ENCODE measurements around the gene TMEM238L.

TMEM238L gene

DNA sequence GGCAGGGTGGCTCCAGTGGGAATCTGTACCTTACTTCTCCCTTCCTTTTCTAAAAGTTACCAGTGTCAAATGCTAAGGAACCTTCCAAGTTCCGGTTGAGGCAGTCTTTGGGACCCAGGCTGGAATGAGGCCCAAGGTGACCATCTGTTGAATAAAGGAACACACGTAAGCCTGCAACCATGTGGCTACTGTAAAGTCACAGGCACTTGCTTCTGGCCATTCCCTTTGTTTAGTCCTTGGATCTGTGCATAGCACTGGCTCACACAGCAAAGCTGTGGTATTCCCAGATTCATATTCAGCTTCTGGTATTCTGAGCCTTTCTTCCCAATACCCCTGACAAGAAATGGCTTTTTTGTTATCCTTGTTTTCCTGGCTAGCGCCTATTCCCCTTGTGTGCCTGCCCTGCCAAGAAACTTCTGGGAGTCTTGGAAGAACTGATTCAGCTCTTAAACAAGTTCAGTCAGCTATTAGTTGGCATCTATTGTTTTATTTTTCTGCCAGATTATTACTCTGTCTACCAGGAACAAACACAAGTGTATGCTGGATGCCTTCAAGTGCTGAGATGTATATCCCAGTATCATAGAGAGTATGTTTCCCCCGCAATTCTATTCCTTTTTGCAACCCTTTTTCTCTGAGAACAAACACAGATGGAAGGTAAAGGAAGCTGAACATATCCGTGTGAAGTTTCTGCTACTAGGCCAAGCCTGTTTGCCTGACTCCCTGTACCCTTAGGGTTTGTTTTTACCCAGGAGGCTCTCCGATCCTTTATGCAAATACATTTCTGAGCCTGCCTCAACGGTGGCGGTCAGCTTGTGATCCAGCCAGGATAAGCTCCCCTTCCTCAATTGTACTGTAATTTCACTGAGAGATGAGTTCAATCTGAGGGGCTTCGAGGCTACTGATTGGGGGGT, 13.2 kb downstream of the TMEM238L start:
- Histone ChIP-seq H3K4me3 (ENCODE audit: low read length in 2 of 2) (no peak overlapping the region), H3K9me3 (ENCODE audit: control insufficient read depth in 2 of 2, low read length in 2 of 2) (no peaks in the 10 kb centered on the region), H3K27ac (ENCODE audit: low read length) (no peak overlapping the region), H3K36me3 (ENCODE audit: control insufficient read depth in 2 of 2, insufficient read depth in 2 of 2, low read length in 2 of 2) (no peaks in the 10 kb centered on the region), H3K27me3 (ENCODE audit: control insufficient read depth in 1 of 2, insufficient read depth in 2 of 2, low read length in 2 of 2) (no peaks in the 10 kb centered on the region), H3K9ac (ENCODE audit: low read length in 2 of 2) (no peak overlapping the region), H3K4me1 (ENCODE audit: control insufficient read depth, insufficient read depth, low read length) (no peaks in the 10 kb centered on the region)

DNA sequence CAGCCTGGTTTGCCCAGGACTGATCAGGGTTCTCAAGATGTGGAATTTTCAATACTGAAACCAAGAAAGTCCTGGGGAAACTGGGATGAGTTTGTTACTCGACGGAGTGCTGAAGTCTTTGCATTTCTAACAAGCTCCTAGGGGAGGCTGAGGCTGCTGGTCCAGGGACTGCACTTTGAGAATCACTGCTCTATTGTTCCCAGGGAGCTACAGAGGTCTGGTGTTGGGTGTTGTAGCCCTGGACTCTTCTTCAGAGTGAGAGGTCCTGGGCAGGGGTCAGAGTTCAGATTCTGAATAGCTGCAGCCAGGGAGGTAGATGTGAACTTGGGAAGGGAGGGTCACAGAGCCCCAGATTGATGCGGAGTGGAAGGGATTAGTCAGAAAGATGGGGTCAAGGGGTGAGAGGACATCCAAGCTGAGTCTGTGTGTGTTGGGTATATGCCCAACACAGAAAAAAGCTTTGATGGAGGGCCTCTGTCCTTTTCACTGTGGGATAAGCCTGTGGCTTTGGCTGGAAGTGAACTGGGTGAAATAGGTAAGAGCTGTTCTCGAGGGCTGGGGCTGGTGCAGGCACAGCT, 14.1 kb downstream of the TMEM238L start:
- no peak overlapping the region for H3K4me3 ChIP-seq (ENCODE audit: low read length in 2 of 2)
- no peaks in the 10 kb centered on the region for H3K36me3 ChIP-seq (ENCODE audit: control insufficient read depth in 2 of 2, insufficient read depth in 2 of 2, low read length in 2 of 2)
- H3K27me3 ChIP-seq (ENCODE audit: control insufficient read depth in 1 of 2, insufficient read depth in 2 of 2, low read length in 2 of 2) = no peaks in the 10 kb centered on the region
- H3K27ac ChIP-seq (ENCODE audit: low read length) = no peak overlapping the region
- no peak overlapping the region for H3K9ac ChIP-seq (ENCODE audit: low read length in 2 of 2)
- H3K9me3 ChIP-seq (ENCODE audit: control insufficient read depth in 2 of 2, low read length in 2 of 2) = no peaks in the 10 kb centered on the region
- no peaks in the 10 kb centered on the region for H3K4me1 ChIP-seq (ENCODE audit: control insufficient read depth, insufficient read depth, low read length)

DNA sequence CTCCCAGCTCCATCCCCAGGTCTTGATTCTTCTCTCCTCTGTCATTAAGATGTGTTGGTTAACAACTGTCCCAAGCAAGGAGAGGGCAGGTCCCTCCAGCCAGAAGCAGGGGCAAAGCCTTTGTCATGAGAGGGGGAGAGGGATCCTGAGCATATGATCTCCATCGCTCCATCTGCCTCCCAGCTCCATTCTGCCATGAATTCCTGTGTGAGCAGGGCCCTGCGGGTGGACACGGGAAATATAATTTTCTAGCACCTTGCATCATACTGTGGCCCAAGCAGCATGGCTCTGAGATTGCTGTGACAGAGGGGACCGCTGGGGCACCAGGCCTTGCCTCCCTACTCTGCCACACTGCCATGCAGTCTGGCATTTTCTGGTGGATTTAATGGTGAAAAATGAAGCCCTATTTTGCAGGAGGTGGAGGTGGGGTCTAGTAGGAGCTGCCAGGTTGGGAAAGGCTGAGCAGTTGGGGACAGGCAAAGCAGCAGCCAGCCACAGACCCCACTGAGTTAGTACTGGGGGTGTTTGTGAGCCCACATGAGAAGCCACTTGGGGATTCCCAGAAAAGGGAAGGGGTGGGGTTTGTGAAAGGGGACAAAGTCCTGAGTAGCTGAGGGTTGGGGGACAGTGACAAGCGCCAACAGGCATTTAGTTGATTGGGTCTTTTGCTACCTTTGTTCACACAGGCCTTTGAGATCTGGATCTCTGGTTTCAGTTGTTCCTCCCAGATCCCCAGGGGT, 16.4 kb downstream of the TMEM238L start:
- Histone ChIP-seq H3K9me3 (ENCODE audit: control insufficient read depth in 2 of 2, low read length in 2 of 2) (no peaks in the 10 kb centered on the region), H3K27ac (ENCODE audit: low read length) (no peak overlapping the region), H3K4me3 (ENCODE audit: low read length in 2 of 2) (no peak overlapping the region), H3K4me1 (ENCODE audit: control insufficient read depth, insufficient read depth, low read length) (no peaks in the 10 kb centered on the region), H3K36me3 (ENCODE audit: control insufficient read depth in 2 of 2, insufficient read depth in 2 of 2, low read length in 2 of 2) (no peaks in the 10 kb centered on the region), H3K27me3 (ENCODE audit: control insufficient read depth in 1 of 2, insufficient read depth in 2 of 2, low read length in 2 of 2) (no peaks in the 10 kb centered on the region), H3K9ac (ENCODE audit: low read length in 2 of 2) (no peak overlapping the region)

DNA sequence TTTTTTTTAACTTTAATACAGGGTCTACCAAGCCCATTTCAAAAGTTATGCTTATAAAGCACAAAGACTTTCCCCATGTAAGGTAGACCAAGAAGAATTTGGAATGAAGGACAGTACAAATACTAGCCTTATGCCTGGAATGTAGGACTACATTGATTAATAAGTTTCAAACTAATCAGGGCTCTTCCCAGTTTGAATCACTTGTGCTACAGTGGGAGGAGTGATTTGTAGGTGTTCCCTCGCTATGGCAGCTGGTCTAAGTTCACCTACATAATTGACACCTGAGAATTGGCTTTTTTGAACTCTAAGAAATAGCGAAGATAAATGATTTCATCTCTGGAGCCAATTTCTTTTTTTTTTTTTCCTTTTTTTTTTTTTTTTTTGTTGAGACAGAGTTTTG, 18.6 kb downstream of the TMEM238L start:
- H3K9me3 ChIP-seq (ENCODE audit: control insufficient read depth in 2 of 2, low read length in 2 of 2) = no peaks in the 10 kb centered on the region
- H3K27me3 ChIP-seq (ENCODE audit: control insufficient read depth in 1 of 2, insufficient read depth in 2 of 2, low read length in 2 of 2) = no peaks in the 10 kb centered on the region
- H3K27ac ChIP-seq (ENCODE audit: low read length) = no peak overlapping the region
- H3K4me1 ChIP-seq (ENCODE audit: control insufficient read depth, insufficient read depth, low read length) = no peaks in the 10 kb centered on the region
- H3K36me3 ChIP-seq (ENCODE audit: control insufficient read depth in 2 of 2, insufficient read depth in 2 of 2, low read length in 2 of 2) = no peaks in the 10 kb centered on the region
- no peak overlapping the region for H3K9ac ChIP-seq (ENCODE audit: low read length in 2 of 2)
- H3K4me3 ChIP-seq (ENCODE audit: low read length in 2 of 2) = no peak overlapping the region

DNA sequence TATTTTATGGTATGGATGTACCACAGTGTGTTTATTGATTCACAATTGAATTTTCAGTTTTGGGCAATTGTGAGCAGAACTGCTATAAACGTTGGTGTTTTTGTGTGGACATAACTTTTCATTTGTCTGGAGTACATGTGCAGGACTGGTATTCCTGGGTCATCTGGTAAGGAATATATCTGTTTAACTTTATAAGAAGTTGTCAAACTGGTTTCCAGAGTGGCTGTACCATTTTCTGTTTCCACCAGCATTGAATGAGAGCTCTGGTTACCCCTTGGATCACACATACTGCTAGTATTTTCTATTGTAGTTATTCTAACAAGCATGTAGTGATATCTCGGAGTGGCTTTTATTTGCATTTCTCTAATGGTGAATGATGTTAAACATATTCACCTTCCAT, 24.3 kb downstream of the TMEM238L start:
- H3K4me3 ChIP-seq (ENCODE audit: low read length in 2 of 2) = no peak overlapping the region
- no peaks in the 10 kb centered on the region for H3K27me3 ChIP-seq (ENCODE audit: control insufficient read depth in 1 of 2, insufficient read depth in 2 of 2, low read length in 2 of 2)
- H3K9ac ChIP-seq (ENCODE audit: low read length in 2 of 2) = no peak overlapping the region
- H3K4me1 ChIP-seq (ENCODE audit: control insufficient read depth, insufficient read depth, low read length) = no peaks in the 10 kb centered on the region
- no peaks in the 10 kb centered on the region for H3K36me3 ChIP-seq (ENCODE audit: control insufficient read depth in 2 of 2, insufficient read depth in 2 of 2, low read length in 2 of 2)
- peaks cover 0 to 3% of the 10 kb centered on the region in 2 donors for H3K9me3 ChIP-seq (ENCODE audit: control insufficient read depth in 2 of 2, low read length in 2 of 2)
- H3K27ac ChIP-seq (ENCODE audit: low read length) = no peak overlapping the region

DNA sequence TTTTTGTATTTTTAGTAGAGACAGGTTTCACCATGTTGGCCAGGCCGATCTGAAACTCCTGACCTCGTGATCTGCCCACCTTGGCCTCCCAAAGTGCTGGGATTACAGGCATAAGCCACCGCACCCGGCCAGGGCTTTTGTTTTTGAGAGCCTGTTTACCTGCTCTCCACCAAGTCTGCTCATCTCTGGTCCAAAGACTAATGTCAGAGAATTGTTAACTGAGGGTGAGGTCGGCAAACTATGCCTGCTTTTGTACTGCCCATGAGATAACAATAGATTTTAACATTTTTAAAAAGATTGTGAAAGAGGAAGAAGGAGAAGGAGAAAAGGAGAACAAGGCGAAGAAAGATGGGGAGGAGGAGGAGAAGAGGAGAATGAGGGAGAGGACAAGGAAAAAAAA, 26.0 kb downstream of the TMEM238L start:
- Histone ChIP-seq H3K27me3 (ENCODE audit: control insufficient read depth in 1 of 2, insufficient read depth in 2 of 2, low read length in 2 of 2) (no peaks in the 10 kb centered on the region), H3K36me3 (ENCODE audit: control insufficient read depth in 2 of 2, insufficient read depth in 2 of 2, low read length in 2 of 2) (no peaks in the 10 kb centered on the region), H3K4me3 (ENCODE audit: low read length in 2 of 2) (no peak overlapping the region), H3K9me3 (ENCODE audit: control insufficient read depth in 2 of 2, low read length in 2 of 2) (peaks cover 0 to 3% of the 10 kb centered on the region in 2 donors), H3K27ac (ENCODE audit: low read length) (no peak overlapping the region), H3K4me1 (ENCODE audit: control insufficient read depth, insufficient read depth, low read length) (no peaks in the 10 kb centered on the region), H3K9ac (ENCODE audit: low read length in 2 of 2) (no peak overlapping the region)

DNA sequence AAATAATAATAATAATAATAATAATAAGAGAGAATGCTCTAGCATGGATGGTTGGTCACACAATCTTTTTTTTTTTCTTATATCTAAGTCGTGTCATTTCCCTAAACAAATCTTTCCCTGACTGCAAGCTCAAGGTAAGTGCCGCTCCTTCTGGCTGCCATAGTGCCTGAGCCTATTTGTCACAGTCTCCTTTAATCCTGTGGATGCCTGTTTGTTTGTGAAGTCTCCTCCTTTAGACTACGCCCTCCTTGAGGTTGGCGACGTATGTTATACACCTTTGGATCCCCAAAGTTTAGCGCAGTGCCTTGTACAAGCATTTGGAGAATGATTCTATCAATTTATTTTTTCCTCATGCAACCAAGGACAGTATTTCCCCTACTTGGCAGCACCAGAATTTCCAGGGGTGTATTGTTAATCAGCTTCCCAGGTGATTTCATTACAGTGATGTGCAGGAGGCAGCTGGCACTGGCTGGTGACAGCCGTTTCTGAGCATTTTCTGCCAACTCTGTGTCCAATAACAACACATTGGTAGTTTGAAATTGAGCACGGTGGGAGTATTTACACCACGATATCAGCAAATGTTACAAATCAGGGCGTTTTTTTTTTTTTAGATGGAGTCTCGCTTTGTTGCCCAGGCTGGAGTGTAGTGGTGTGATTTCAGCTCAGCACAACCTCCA, 26.6 kb downstream of the TMEM238L start:
- no peaks in the 10 kb centered on the region for H3K4me1 ChIP-seq (ENCODE audit: control insufficient read depth, insufficient read depth, low read length)
- no peak overlapping the region for H3K4me3 ChIP-seq (ENCODE audit: low read length in 2 of 2)
- no peaks in the 10 kb centered on the region for H3K27me3 ChIP-seq (ENCODE audit: control insufficient read depth in 1 of 2, insufficient read depth in 2 of 2, low read length in 2 of 2)
- H3K9ac ChIP-seq (ENCODE audit: low read length in 2 of 2) = no peak overlapping the region
- peaks cover 3% of the 10 kb centered on the region in 2 donors for H3K9me3 ChIP-seq (ENCODE audit: control insufficient read depth in 2 of 2, low read length in 2 of 2)
- H3K36me3 ChIP-seq (ENCODE audit: control insufficient read depth in 2 of 2, insufficient read depth in 2 of 2, low read length in 2 of 2) = no peaks in the 10 kb centered on the region
- H3K27ac ChIP-seq (ENCODE audit: low read length) = no peak overlapping the region

DNA sequence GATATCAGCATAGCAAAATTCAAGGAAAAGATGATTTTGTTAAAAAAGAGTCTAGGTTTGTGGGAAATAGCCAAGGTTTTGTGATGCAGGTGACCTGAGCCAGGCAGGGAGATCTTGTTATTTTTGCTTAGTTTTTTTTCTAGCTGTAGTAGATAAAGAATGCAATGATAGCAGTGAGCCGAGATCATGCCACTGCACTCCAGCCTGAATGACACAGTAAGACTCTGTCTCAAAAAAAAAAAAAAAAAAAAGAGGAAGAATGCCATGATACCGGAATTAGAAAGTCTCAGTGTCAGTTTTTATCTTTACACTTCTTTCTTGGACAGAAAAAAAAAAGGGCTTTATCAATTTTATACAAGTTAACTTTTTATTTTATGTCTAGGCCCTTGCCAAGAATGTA, 27.5 kb downstream of the TMEM238L start:
- no peak overlapping the region for H3K27ac ChIP-seq (ENCODE audit: low read length)
- H3K4me1 ChIP-seq (ENCODE audit: control insufficient read depth, insufficient read depth, low read length) = no peaks in the 10 kb centered on the region
- H3K4me3 ChIP-seq (ENCODE audit: low read length in 2 of 2) = no peak overlapping the region
- H3K36me3 ChIP-seq (ENCODE audit: control insufficient read depth in 2 of 2, insufficient read depth in 2 of 2, low read length in 2 of 2) = no peaks in the 10 kb centered on the region
- H3K9me3 ChIP-seq (ENCODE audit: control insufficient read depth in 2 of 2, low read length in 2 of 2) = peaks cover 3 to 8% of the 10 kb centered on the region in 2 donors
- H3K27me3 ChIP-seq (ENCODE audit: control insufficient read depth in 1 of 2, insufficient read depth in 2 of 2, low read length in 2 of 2) = no peaks in the 10 kb centered on the region
- no peak overlapping the region for H3K9ac ChIP-seq (ENCODE audit: low read length in 2 of 2)

DNA sequence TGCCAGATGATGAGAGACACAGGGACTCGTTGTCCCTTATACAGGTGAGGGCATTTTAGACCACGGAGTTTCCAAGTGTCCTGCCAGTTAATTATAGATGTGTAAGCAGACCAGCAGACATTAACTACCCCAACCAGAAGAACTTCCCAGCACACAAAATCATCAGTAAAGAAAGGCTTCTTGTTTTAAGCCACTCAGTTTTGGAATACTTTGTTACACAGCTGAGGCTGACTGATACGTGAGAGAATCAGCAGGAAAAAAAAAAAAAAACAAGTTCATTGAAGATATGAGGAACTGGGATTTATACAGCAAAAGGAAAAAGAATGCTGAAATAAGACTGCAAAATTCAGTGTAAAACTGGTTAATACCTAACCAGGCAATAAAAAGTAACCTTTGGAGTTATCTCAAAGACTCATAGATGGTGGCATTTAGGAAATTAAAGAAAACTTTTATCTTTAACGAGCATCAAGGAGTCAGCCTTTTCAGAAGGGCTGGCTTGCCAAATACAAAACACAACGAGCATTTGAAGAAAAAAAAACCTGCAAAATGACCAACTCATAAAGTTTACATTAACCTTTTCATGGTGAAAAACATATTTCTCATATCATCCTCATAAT, 28.1 kb downstream of the TMEM238L start:
- H3K4me1 ChIP-seq (ENCODE audit: control insufficient read depth, insufficient read depth, low read length) = no peaks in the 10 kb centered on the region
- no peaks in the 10 kb centered on the region for H3K27me3 ChIP-seq (ENCODE audit: control insufficient read depth in 1 of 2, insufficient read depth in 2 of 2, low read length in 2 of 2)
- H3K4me3 ChIP-seq (ENCODE audit: low read length in 2 of 2) = no peak overlapping the region
- no peak overlapping the region for H3K27ac ChIP-seq (ENCODE audit: low read length)
- H3K9me3 ChIP-seq (ENCODE audit: control insufficient read depth in 2 of 2, low read length in 2 of 2) = peaks cover 3 to 8% of the 10 kb centered on the region in 2 donors
- no peaks in the 10 kb centered on the region for H3K36me3 ChIP-seq (ENCODE audit: control insufficient read depth in 2 of 2, insufficient read depth in 2 of 2, low read length in 2 of 2)
- H3K9ac ChIP-seq (ENCODE audit: low read length in 2 of 2) = no peak overlapping the region

DNA sequence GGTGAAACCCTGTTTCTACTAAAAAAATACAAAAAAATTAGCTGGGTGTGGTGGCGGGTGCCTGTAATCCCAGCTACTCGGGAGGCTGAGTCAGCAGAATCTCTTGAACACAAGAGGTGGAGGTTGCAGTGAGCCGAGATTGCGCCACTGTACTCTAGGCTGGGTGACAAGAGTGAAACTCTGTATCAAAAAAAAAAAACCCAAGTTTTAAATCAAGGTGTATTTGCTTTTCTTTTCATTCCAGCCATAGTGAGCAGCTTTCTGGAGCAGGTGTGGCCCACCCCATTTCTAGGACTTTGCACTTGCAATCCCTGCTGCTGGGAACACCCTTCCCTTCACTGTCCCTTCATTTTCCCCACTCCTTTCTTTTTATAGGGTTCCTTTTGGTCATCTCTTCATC, 28.8 kb downstream of the TMEM238L start:
- Histone ChIP-seq H3K27ac (ENCODE audit: low read length) (no peak overlapping the region), H3K36me3 (ENCODE audit: control insufficient read depth in 2 of 2, insufficient read depth in 2 of 2, low read length in 2 of 2) (no peaks in the 10 kb centered on the region), H3K4me1 (ENCODE audit: control insufficient read depth, insufficient read depth, low read length) (no peaks in the 10 kb centered on the region), H3K4me3 (ENCODE audit: low read length in 2 of 2) (no peak overlapping the region), H3K9ac (ENCODE audit: low read length in 2 of 2) (no peak overlapping the region), H3K27me3 (ENCODE audit: control insufficient read depth in 1 of 2, insufficient read depth in 2 of 2, low read length in 2 of 2) (no peaks in the 10 kb centered on the region), H3K9me3 (ENCODE audit: control insufficient read depth in 2 of 2, low read length in 2 of 2) (peaks cover 3 to 8% of the 10 kb centered on the region in 2 donors)
